Measurements from ENCODE around the gene KCNIP3. TPM values are rescaled to one million over a fixed set of nuclear protein-coding genes. Genes with fewer than 3 reads are reported as not detected.

The KCNIP3 gene
- total RNA-seq, result 3.5 and 4.2 TPM in 2 replicates

DNA sequence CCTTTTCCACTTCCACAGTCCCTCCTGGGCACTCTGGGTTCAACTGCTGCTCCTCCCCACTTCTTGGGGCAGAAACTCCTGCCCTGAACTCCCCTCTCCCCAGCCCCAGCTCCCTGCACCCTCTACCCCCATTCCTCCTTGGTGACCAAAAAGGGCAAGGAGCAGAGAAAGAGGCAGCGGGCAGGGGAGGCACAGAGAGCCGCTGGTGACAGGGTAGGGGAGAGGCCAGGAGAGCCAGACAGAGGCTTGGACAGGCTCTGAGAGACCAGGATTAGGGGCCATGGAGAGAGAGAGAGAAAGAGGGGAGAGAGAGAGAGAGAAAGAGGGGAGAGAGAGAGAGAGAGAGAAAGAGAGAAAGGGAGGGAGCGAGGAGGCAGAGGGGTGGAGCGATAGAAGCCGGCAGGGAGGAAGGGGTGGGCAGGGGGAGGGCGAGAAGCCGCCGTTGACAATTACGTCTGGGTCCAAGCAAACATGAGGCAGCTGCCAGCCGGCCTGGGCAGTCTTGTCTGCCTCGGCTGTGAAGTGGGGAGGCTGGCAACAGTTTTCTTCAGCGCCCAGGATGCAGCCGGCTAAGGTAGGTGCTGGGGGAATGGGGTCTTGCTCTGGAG is at the start of gene KCNIP3:
Gene KCNIP3 (plus strand): TSS at position 468 of the 608 bp plus-strand sequence. CDS start 92 bp downstream, at position 560.

DNA sequence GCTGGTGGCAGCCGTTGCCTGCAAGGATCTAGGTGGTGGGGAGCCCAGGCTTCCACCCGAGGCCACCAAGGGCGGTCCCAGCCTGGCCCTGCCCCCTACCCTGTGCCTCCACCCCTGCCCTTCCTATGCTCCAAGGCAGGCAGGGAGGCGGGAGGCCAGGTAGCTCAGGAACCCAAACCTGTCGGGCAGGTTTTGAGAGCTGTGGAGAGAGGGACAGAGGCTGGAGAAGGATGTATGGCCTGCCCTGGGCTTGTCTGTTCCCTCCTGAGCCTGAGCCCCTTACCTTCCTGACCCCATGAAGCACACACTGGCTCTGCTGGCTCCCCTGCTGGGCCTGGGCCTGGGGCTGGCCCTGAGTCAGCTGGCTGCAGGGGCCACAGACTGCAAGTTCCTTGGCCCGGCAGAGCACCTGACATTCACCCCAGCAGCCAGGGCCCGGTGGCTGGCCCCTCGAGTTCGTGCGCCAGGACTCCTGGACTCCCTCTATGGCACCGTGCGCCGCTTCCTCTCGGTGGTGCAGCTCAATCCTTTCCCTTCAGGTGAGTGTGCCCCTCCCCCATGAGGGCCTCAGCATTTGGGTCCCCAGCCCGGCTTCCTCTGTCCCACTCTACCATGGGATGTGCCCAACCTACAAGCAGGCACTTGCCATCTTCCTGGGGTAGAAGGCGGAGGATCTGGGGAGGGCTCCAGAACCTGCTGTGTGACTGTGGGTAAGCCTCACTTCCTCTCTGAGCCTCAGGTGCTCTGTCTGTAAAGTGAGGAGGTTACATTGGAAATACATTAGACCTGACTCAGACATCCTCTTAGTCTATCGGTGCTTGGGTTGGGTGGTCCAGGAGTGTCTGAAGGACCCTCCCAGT is 22.6 kb upstream of the KCNIP3 start, which contains the start of gene PROM2:
Gene PROM2 (plus strand): TSS at position 159 of the 860 bp plus-strand sequence. CDS start 137 bp downstream, at position 296.

DNA sequence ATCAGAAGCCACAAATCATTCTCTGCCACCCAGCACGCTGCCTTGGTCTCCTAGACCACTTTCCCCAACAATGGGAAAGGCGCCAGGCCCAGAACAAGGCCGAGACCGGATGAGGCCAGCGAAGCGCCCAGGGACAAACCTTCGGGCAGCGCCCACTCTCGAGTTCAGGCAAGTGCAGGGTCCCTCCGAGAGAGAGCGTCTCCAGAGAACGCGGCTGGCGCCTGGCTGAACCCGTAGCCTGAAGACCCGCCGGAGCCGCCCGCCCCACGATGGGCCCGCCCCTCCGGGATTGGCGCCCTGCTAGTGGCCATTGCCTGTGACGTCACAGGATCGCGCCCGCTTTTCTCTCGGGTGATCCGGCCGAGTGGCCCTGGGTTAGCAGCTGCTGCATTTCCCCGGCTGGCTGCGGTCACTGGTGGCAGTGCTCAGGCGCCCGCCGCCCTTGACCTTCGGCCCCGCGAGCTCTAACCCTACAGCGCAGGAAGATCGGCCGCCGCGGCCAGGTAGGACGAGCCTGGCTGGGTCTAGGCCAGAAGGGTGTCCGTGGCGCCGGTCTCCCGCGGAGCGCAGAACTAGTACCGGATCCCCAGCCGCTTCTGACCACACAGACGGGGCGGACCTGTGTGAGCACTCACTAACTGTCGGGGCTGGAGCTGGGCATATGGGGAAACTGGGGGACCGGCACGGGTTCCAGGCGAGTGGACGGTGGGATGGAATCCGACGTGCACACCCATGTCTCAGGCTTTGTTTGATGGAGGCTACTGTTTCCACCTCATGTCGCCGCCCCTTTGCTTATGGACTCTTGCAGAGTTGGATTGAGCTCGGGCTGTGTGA is 105.4 kb downstream of the KCNIP3 start, which contains the start of gene FAHD2A:
Gene FAHD2A (plus strand): TSS at position 339 of the 834 bp plus-strand sequence. CDS start 2,851 bp downstream, outside the sequence.

Other genes with a start within 250 kb of the KCNIP3 start
- gene MRPS5, start 175.5 kb upstream of the KCNIP3 start, total RNA-seq, result 30.2 and 30.6 TPM in 2 replicates
- gene ZNF514, start 137.5 kb upstream of the KCNIP3 start, total RNA-seq, result 15.7 and 15.8 TPM in 2 replicates
- 6.7 and 10.1 TPM in 2 replicates for gene ZNF2, start 131.5 kb upstream of the KCNIP3 start, total RNA-seq
- gene ZNF892, start 89.8 kb upstream of the KCNIP3 start, total RNA-seq, result 5.9 and 8.2 TPM in 2 replicates
- gene PROM2, start 22.9 kb upstream of the KCNIP3 start, total RNA-seq, result 0.26 and 0.32 TPM in 2 replicates
- 17.6 and 20.4 TPM in 2 replicates for gene FAHD2A, start 105.4 kb downstream of the KCNIP3 start, total RNA-seq
- gene TRIM43B, start 187.4 kb downstream of the KCNIP3 start, total RNA-seq, result not detected in 2 replicates

Measured in articular chondrocyte of knee joint (primary cell).